ENCODE data around the gene TIMM8B.
"Not testable (repeated sequence)": the region's sequence is repeated elsewhere in the genome, so short reads cannot be mapped to it uniquely, and the experiment has no call there.

TIMM8B gene

DNA sequence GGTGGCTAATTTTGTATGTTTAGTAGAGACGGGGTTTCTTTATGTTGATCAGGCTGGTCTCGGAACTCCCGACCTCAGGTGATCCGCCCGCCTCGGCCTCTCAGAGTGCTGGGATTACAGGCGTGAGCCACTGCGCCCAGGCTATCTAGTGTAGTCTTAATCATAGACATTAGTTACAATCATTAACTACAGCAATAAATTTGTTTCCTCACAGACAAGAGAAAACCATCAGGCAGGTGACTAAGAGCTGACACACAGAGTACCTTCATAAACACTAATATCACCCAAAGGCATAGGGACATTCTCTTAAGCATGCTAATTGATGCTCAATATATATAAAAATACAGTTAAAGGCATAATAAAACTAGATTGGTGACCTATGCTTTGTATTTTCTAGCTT, 19.5 kb upstream of the TIMM8B start:
- no peak overlapping the region for H3K9ac ChIP-seq (ENCODE audit: low read length)
- H3K4me3 ChIP-seq (ENCODE audit: low read length), result no peak overlapping the region
- H3K36me3 ChIP-seq (ENCODE audit: control insufficient read depth, insufficient read depth, low read length), result no peaks in the 10 kb centered on the region
- no peak overlapping the region for H3K27ac ChIP-seq (ENCODE audit: low read depth, low read length)
- no peaks in the 10 kb centered on the region for H3K27me3 ChIP-seq (ENCODE audit: control insufficient read depth, insufficient read depth, low read length)
- no peaks in the 10 kb centered on the region for H3K4me1 ChIP-seq (ENCODE audit: control insufficient read depth, insufficient read depth, low read length)

DNA sequence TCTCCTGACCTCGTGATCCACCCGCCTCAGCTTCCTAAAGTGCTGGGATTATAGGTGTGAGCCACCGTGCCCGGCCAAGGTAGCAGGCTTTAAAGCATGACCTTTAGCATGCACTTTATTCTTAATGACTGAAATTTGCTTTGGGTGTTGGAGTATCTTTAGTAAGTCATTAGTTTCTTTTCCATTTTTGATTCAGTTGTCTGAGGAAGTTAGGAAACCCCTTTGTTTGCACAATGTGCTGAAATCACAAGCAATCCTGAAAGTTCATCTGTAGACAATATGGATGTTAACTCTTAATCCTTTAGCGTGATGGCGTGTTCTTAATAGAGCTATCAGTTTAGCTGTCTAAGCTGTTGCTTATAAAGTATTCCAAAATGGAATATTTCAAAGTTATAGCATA, 16.9 kb upstream of the TIMM8B start:
- H3K4me1 ChIP-seq (ENCODE audit: control insufficient read depth, insufficient read depth, low read length), result no peaks in the 10 kb centered on the region
- H3K27ac ChIP-seq (ENCODE audit: low read depth, low read length), result no peak overlapping the region
- H3K9ac ChIP-seq (ENCODE audit: low read length), result no peak overlapping the region
- no peak overlapping the region for H3K4me3 ChIP-seq (ENCODE audit: low read length)
- no peaks in the 10 kb centered on the region for H3K27me3 ChIP-seq (ENCODE audit: control insufficient read depth, insufficient read depth, low read length)
- H3K36me3 ChIP-seq (ENCODE audit: control insufficient read depth, insufficient read depth, low read length), result no peaks in the 10 kb centered on the region

DNA sequence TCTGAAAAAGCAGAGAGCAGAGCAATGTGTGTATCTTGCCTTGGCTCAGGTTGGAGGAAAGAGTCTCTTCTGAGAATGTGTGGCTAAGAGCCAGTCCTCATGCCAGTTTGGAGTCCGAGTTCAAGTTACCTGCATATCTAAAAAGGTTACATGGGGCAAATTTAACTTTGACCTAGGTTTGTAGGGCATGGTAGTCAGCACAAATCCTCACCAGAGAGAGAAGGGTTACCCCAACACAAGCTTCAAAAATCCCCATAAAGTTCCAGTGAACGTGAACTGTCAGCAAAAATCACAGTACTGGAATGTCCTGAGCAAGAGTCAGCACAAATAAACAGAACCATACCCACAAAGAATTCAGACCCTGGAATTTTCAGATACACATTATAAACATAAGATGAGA, 13.9 kb upstream of the TIMM8B start:
- Histone ChIP-seq H3K27ac (ENCODE audit: low read depth, low read length) (no peak overlapping the region), H3K4me3 (ENCODE audit: low read length) (no peak overlapping the region), H3K4me1 (ENCODE audit: control insufficient read depth, insufficient read depth, low read length) (no peaks in the 10 kb centered on the region), H3K36me3 (ENCODE audit: control insufficient read depth, insufficient read depth, low read length) (peaks cover 2% of the 10 kb centered on the region), H3K9ac (ENCODE audit: low read length) (no peak overlapping the region), H3K27me3 (ENCODE audit: control insufficient read depth, insufficient read depth, low read length) (no peaks in the 10 kb centered on the region)

DNA sequence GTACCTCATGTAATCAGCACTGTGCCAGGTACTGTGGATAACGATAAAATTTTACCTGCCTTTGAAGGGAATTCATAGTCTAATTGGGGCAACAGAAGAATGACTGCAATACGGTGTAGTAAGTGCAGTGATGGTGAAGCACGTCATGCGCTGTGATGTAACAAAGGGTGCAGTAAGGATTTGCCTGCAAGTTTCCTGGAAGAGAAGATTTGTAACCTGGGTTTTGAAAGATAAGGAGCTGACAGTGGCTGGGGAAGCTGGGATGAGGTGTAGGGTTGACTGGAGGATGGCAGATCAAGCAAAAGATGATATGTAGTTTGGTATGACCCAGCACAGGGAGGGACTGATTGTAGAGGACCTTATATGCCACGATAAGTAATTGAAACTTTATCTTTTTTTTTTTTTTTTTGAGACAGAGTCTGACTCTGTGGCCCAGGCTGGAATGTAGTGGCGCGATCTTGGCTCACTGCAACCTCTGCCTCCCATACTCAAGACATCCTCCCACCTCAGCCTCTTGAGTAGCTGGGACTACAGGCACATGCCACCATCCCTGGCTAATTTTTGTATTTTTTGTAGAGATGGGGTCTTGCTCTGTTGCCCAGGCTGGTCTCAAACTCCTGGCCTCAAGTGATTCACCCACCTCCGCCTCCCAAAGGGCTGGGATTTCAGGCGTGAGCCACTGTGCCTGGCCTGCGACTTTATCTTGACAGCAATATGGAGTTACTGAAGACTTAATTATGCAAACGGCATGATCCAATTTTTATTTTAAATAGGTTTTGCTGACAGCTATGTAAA, 11.4 kb upstream of the TIMM8B start:
- Histone ChIP-seq H3K36me3 (ENCODE audit: control insufficient read depth, insufficient read depth, low read length) (peaks cover 2% of the 10 kb centered on the region), H3K27me3 (ENCODE audit: control insufficient read depth, insufficient read depth, low read length) (no peaks in the 10 kb centered on the region), H3K9ac (ENCODE audit: low read length) (no peak overlapping the region), H3K4me3 (ENCODE audit: low read length) (no peak overlapping the region), H3K27ac (ENCODE audit: low read depth, low read length) (no peak overlapping the region), H3K4me1 (ENCODE audit: control insufficient read depth, insufficient read depth, low read length) (no peaks in the 10 kb centered on the region)

DNA sequence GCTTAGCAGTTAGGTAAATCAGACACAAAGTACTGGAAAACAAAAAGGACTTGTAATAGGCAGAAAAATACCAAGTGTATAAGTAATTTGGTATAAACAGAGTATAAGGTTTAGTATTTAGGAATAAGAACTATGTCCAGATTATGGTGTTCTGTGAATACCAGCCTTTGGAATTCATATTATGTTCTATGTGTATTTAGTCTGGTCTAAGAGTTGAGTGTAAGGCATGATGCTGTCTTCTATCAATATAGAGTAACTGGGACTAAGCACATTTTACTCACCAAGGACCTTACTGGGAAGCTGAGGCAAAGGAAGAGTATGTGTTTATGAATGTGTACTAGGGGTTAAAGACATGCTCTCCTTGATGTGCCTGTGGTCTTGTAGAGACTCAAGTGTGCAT, 9.6 kb upstream of the TIMM8B start:
- Histone ChIP-seq H3K9ac (ENCODE audit: low read length) (no peak overlapping the region), H3K4me1 (ENCODE audit: control insufficient read depth, insufficient read depth, low read length) (no peaks in the 10 kb centered on the region), H3K4me3 (ENCODE audit: low read length) (no peak overlapping the region), H3K27ac (ENCODE audit: low read depth, low read length) (no peak overlapping the region), H3K36me3 (ENCODE audit: control insufficient read depth, insufficient read depth, low read length) (peaks cover 11% of the 10 kb centered on the region), H3K27me3 (ENCODE audit: control insufficient read depth, insufficient read depth, low read length) (no peaks in the 10 kb centered on the region)

DNA sequence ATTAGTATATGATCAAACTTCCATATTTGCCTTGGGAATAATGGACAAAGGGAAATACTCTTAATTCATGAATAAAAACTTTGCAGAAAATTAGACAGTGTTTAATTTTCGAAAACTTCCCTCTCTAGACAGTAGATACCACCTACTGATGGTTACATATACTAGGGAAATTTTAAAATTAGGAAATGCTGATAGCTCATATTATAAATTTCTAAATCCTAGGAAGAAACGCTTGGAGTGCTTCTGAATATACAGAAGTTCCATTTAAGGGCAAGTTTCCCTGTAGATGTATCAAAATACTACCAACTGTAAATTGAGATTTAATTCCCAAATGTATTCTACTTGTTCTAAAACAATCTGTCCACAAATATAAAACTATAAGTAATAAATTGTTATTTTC, 8.7 kb upstream of the TIMM8B start:
- H3K9ac ChIP-seq (ENCODE audit: low read length); H3K27me3 ChIP-seq (ENCODE audit: control insufficient read depth, insufficient read depth, low read length); H3K4me3 ChIP-seq (ENCODE audit: low read length); H3K4me1 ChIP-seq (ENCODE audit: control insufficient read depth, insufficient read depth, low read length); H3K27ac ChIP-seq (ENCODE audit: low read depth, low read length): not testable (repeated sequence)
- peaks cover 12% of the 10 kb centered on the region for H3K36me3 ChIP-seq (ENCODE audit: control insufficient read depth, insufficient read depth, low read length)

DNA sequence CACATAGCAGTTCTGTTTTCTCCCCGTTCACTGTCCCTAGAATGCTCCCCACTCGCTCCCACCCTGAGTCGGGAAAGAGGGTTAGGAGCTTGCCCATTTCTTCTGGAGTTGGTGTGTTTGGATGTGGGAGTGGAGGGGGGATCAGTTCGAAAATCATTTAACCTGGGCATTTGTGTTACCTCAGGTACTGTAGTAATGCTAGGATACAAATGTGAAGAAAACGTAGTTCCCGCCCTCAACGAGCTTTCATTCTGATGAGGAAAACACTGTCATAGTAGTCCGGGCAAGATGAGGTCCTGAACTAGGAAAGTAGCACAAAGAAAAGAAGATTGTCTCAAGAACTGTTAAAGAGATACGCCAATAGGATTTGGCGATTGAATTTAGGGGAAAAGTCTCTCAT, 656 bp upstream of the TIMM8B start:
- H3K9ac ChIP-seq (ENCODE audit: low read length), result peak overlapping the region; percentile 95
- H3K27me3 ChIP-seq (ENCODE audit: control insufficient read depth, insufficient read depth, low read length), result no peaks in the 10 kb centered on the region
- peak overlapping the region; percentile 89 for H3K4me3 ChIP-seq (ENCODE audit: low read length)
- peak overlapping the region; percentile 83 for H3K27ac ChIP-seq (ENCODE audit: low read depth, low read length)
- peaks cover 34% of the 10 kb centered on the region for H3K36me3 ChIP-seq (ENCODE audit: control insufficient read depth, insufficient read depth, low read length)
- peaks cover 18% of the 10 kb centered on the region for H3K4me1 ChIP-seq (ENCODE audit: control insufficient read depth, insufficient read depth, low read length)

DNA sequence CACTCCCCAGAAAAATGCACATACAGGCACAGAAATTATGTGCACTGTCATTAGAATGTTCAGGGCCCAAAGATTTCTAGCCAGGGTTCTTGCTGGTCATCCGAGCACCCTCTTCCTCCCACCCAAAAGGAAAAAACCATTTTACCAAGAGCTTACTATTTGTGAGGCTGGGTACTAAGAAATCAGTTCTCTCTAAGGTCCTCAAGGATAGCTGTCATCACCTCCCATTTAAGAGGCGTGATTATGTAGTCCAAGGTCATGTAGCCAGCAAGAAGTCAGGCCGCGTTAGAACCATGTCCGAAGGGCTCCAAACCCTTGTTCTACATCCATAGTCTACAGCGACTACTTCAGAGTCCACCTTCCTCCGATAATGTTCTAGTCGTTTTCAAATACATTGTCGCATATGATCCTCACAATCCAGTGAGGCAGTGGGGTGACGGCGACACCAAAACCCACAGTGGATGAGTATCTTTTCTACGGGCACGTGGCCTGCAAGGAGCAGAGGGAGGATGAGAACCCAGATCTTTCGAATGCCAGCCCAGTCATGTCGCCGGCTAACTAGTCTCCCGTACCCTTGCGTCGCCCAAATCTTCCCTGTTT, 634 bp downstream of the TIMM8B start:
- Histone ChIP-seq H3K27ac (ENCODE audit: low read depth, low read length) (peak overlapping the region; percentile 83), H3K27me3 (ENCODE audit: control insufficient read depth, insufficient read depth, low read length) (no peaks in the 10 kb centered on the region), H3K9ac (ENCODE audit: low read length) (peak overlapping the region; percentile 33), H3K4me3 (ENCODE audit: low read length) (peak overlapping the region; percentile 89), H3K4me1 (ENCODE audit: control insufficient read depth, insufficient read depth, low read length) (peaks cover 18% of the 10 kb centered on the region), H3K36me3 (ENCODE audit: control insufficient read depth, insufficient read depth, low read length) (peaks cover 35% of the 10 kb centered on the region)

DNA sequence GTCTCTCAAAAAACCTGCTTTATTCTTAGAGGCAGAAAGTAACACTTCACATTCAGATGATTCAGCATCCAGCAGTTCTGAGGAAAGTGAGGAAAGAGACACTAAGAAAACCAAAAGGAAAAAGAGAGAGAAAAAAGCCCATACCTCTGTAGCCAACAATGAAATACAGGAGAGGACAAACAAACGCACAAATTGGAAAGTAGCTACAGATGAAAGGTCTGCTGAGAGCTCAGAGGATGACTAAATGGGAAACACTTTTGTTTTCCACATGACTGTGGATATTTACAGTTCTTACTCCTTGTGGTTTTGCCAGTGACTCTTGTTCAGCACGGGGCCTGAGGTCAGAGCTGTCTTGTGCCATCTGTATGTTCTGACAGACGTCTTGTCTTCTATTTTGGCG, 3.8 kb downstream of the TIMM8B start:
- Histone ChIP-seq H3K4me3 (ENCODE audit: low read length) (no peak overlapping the region), H3K9ac (ENCODE audit: low read length) (no peak overlapping the region), H3K27ac (ENCODE audit: low read depth, low read length) (no peak overlapping the region), H3K4me1 (ENCODE audit: control insufficient read depth, insufficient read depth, low read length) (peaks cover 6% of the 10 kb centered on the region), H3K27me3 (ENCODE audit: control insufficient read depth, insufficient read depth, low read length) (no peaks in the 10 kb centered on the region), H3K36me3 (ENCODE audit: control insufficient read depth, insufficient read depth, low read length) (peaks cover 30% of the 10 kb centered on the region)

DNA sequence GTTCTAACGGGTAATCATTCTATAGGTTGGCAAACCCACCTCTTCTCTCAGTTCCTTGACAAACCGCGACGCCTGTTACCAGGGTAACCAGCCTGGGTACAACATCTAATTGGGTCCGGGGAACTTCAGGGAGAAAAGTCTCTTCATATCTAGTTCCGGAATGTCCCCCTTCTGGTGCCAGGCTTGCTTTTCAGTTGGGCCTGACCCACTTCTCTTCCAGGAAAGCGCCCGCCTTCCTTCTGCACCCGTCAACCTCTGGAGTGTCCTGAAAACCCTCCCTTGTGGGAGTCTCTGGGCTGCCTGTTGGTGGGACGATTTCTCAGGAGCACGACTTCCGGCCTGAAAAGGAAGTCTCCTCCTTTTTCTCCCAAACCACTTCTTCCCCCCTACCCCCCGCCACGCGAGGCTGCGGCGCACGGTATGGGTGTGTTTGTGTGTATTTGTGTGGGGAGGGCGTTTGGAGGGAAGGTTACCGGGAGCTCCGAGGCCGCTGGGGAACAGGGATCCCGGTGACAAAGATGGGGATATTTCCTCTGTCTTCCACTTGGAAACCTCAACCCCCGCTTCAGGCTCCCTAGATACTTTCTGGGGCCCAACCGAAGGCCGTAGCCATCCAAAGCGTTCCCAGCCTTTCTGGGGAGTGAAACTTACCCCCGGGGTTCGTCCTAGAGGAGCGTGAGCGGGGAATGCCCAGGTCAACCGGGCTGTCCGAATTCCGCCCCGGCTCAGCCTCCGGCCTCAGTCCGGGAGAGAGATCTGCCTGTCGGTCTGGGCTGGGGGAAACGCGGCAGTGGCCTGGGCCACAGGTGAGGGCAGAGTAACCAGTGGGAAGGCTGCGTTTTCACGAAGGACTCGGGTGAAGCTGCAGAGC, 12.4 kb downstream of the TIMM8B start, which contains the start of the genes NKAPD1 and PIH1D2:
Gene NKAPD1, plus strand, starts transcription at position 359 of the 871 bp plus-strand sequence. CDS start 1,276 bp downstream, outside the sequence.
Gene PIH1D2, minus strand, starts transcription at position 77 of the 871 bp plus-strand sequence. CDS start 843 bp downstream, outside the sequence.
- peak within 1 kb of the TSS; percentile 86 for H3K27ac ChIP-seq (ENCODE audit: low read depth, low read length)
- H3K9ac ChIP-seq (ENCODE audit: low read length), result peak within 1 kb of the TSS; percentile 87
- H3K36me3 ChIP-seq (ENCODE audit: control insufficient read depth, insufficient read depth, low read length), result no peaks in the 10 kb centered on the region
- no peaks in the 10 kb centered on the region for H3K27me3 ChIP-seq (ENCODE audit: control insufficient read depth, insufficient read depth, low read length)
- H3K4me1 ChIP-seq (ENCODE audit: control insufficient read depth, insufficient read depth, low read length), result peaks cover 11% of the 10 kb centered on the region
- H3K4me3 ChIP-seq (ENCODE audit: low read length), result peak within 1 kb of the TSS; percentile 95

DNA sequence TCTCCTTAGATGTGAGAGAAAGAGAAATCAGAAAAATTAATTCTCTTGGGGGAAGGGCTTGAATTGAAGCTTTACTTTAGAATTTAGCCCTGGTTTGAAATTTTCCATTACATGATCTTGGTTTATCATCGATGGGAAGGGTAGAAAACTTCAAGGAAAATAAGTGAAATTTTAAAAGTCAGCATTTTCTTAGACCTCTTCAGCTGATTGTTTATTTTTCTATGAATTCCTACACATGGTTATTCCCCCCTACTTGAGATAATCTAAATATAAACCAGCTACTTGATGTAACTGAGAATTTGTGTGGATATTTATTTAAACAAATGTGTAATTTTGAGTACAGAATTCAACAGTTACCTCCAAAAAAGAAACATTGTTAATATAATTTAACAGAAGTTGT, 23.6 kb downstream of the TIMM8B start:
- Histone ChIP-seq H3K4me3 (ENCODE audit: low read length) (no peak overlapping the region), H3K27ac (ENCODE audit: low read depth, low read length) (no peak overlapping the region), H3K4me1 (ENCODE audit: control insufficient read depth, insufficient read depth, low read length) (no peaks in the 10 kb centered on the region), H3K36me3 (ENCODE audit: control insufficient read depth, insufficient read depth, low read length) (peaks cover 11% of the 10 kb centered on the region), H3K9ac (ENCODE audit: low read length) (no peak overlapping the region), H3K27me3 (ENCODE audit: control insufficient read depth, insufficient read depth, low read length) (no peaks in the 10 kb centered on the region)

DNA sequence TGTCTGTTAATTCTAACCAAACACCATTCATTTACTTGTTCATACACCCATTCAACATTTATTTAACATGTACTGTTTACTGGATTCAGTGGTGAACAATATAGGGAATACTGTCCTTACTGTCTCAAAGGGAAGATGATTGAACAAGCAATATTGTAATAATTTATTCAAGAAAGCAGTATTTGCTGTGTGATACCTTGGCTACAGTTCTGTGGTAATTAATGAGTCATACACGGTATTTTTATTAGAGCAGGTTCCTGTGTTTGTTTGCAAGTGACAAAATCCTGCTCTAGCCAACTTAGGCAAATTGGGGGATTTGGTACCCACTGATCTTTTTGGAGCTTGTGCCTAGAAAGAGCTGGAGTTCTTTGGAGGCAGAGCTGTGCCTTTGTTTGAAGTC, 28.5 kb downstream of the TIMM8B start:
- Histone ChIP-seq H3K27me3 (ENCODE audit: control insufficient read depth, insufficient read depth, low read length) (no peaks in the 10 kb centered on the region), H3K4me1 (ENCODE audit: control insufficient read depth, insufficient read depth, low read length) (no peaks in the 10 kb centered on the region), H3K27ac (ENCODE audit: low read depth, low read length) (no peak overlapping the region), H3K9ac (ENCODE audit: low read length) (no peak overlapping the region), H3K36me3 (ENCODE audit: control insufficient read depth, insufficient read depth, low read length) (peaks cover 13% of the 10 kb centered on the region), H3K4me3 (ENCODE audit: low read length) (no peak overlapping the region)

Data from rectal smooth muscle tissue (tissue), 1 donor.